Ascending aorta (tissue), 2 donors: ENCODE results near the gene CCNK. TPM values are rescaled to one million over a fixed set of nuclear protein-coding genes. Genes with fewer than 3 reads are reported as not detected.

Source experiments
- DNase-seq, 2 donors: peaks; one replicate each; pipeline ENCODE4 v3.0.0-alpha.2; 2019; ENCODE audit warnings: low spot score in 2 of 2
- H3K27ac ChIP-seq, 2 donors: fragments of 200-600 bp; sonication (generic); one replicate each; pipeline ENCODE4 v1.5.1; 2016 to 2017; ENCODE audit warnings: mild to moderate bottlenecking in 1 of 2
- H3K27me3 ChIP-seq: fragments of 200-600 bp; sonication (generic); one replicate; pipeline ENCODE4 v1.5.1; 2017
- H3K36me3 ChIP-seq, 2 donors: fragments of 200-600 bp; sonication (generic); one replicate each; pipeline ENCODE4 v1.5.1; 2016
- H3K4me1 ChIP-seq, 2 donors: fragments of 200-600 bp; sonication (generic); one replicate each; pipeline ENCODE4 v1.5.1; 2016 to 2017; ENCODE audit warnings: mild to moderate bottlenecking in 1 of 2
- H3K4me3 ChIP-seq, 2 donors: fragments of 200-600 bp; sonication (generic); one replicate each; pipeline ENCODE4 v1.5.1; 2016 to 2017; ENCODE audit warnings: mild to moderate bottlenecking in 1 of 2
- H3K9me3 ChIP-seq, 2 donors: fragments of 200-600 bp; sonication (generic); one replicate each; pipeline ENCODE4 v1.5.1; 2016
- CTCF ChIP-seq, 3 experiments: fragments of 200-600 bp in 2 of 3; fragments of 450-650 bp in 1 of 3; sonication (generic) in 2 of 3; IDR thresholded peaks; one replicate each; pipeline ENCODE4 v1.5.1; 2016 to 2019; ENCODE audit warnings: antibody characterized with exemption in 3 of 3, mild to moderate bottlenecking in 1 of 3, moderate library complexity in 1 of 3
- intact Hi-C: fragments of 100-400 bp; cut with DNase I; formaldehyde crosslinking; loops from one replicate; pipeline ENCODE4 v1.15.1; 2023
- total RNA-seq: library from RNA; depleted of rRNA; stranded (reverse); fragments of >200 nt; gene quantifications from one replicate; pipeline ENCODE4 v1.1.0, GENCODE V29; 2016

CCNK gene
- total RNA-seq, 1 donor from 2014 or later: 21.9 TPM

GRCh38 chr14:99524804-99525698 lies 43.8 kb downstream of the CCNK start:
- Histone ChIP-seq H3K27ac (no peak overlapping the region), H3K4me3 (no peak overlapping the region), H3K4me1 (no peaks in the 10 kb centered on the region), H3K9me3 (no peaks in the 10 kb centered on the region), H3K36me3 (no peaks in the 10 kb centered on the region), H3K27me3 (no peaks in the 10 kb centered on the region)
- intact Hi-C loops: no loop called here
- TF ChIP-seq CTCF (IDR thresholded peaks at IDR 0.05): no peak
- DNase-seq: no peak

GRCh38 chr14:99525699-99526080 lies 44.5 kb downstream of the CCNK start:
- no peak for TF ChIP-seq CTCF (IDR thresholded peaks at IDR 0.05)
- Histone ChIP-seq H3K4me3 (no peak overlapping the region), H3K9me3 (no peaks in the 10 kb centered on the region), H3K27ac (no peak overlapping the region), H3K4me1 (no peaks in the 10 kb centered on the region), H3K36me3 (no peaks in the 10 kb centered on the region), H3K27me3 (no peaks in the 10 kb centered on the region)
- intact Hi-C loops: no loop called here
- DNase-seq: no peak

- intact Hi-C loops: no loop called here
- Histone ChIP-seq H3K36me3 (no peaks in the 10 kb centered on the region), H3K4me1 (no peaks in the 10 kb centered on the region), H3K4me3 (no peak overlapping the region), H3K27ac (no peak overlapping the region), H3K9me3 (no peaks in the 10 kb centered on the region), H3K27me3 (no peaks in the 10 kb centered on the region)
- TF ChIP-seq CTCF (IDR thresholded peaks at IDR 0.05): no peak
- no peak for DNase-seq
These were observed 45.8 kb downstream of the CCNK start for GRCh38 chr14:99527026-99527425.

GRCh38 chr14:99527427-99528076 lies 46.3 kb downstream of the CCNK start:
- Histone ChIP-seq H3K9me3 (no peaks in the 10 kb centered on the region), H3K27ac (no peak overlapping the region), H3K36me3 (no peaks in the 10 kb centered on the region), H3K4me3 (no peak overlapping the region), H3K27me3 (no peaks in the 10 kb centered on the region), H3K4me1 (no peaks in the 10 kb centered on the region)
- TF ChIP-seq CTCF (IDR thresholded peaks at IDR 0.05): no peak
- intact Hi-C loops: no loop called here
- DNase-seq: no peak

GRCh38 chr14:99529899-99530298 lies 48.7 kb downstream of the CCNK start:
- Histone ChIP-seq H3K4me1 (no peaks in the 10 kb centered on the region), H3K27ac (no peak overlapping the region), H3K4me3 (no peak overlapping the region), H3K27me3 (no peaks in the 10 kb centered on the region), H3K36me3 (no peaks in the 10 kb centered on the region), H3K9me3 (no peaks in the 10 kb centered on the region)
- intact Hi-C loops: no loop called here
- no peak for DNase-seq
- TF ChIP-seq CTCF (IDR thresholded peaks at IDR 0.05): no peak
